Smooth muscle cell (in vitro differentiated cells): ENCODE measurements around the gene ACTA2. TPM values are rescaled to one million over a fixed set of nuclear protein-coding genes. Genes with fewer than 3 reads are reported as not detected.
A peak's percentile ranks its signal among the peaks of the same experiment; 100 is the strongest.

Source experiments
- DNase-seq: peaks from one replicate; lab custom pipeline; 2025; ENCODE audit not compliant: unreplicated experiment; lab: John Stamatoyannopoulos, UW
- H2AFZ ChIP-seq: fragments of 200-600 bp; sonication (generic); 2 replicates; pipeline ENCODE4 v1.6.0; 2016; ENCODE audit warnings: antibody characterized with exemption, low read depth, mild to moderate bottlenecking
- H3F3A ChIP-seq: fragments of 200-600 bp; sonication (generic); 2 replicates; pipeline ENCODE4 v1.6.0; 2017; ENCODE audit warnings: antibody characterized with exemption, low read depth
- H3K27ac ChIP-seq: fragments of 200-600 bp; sonication (generic); 2 replicates; pipeline ENCODE4 v1.5.1; 2016; ENCODE audit warnings: low read depth, mild to moderate bottlenecking
- H3K27me3 ChIP-seq: fragments of 200-600 bp; sonication (generic); 2 replicates; pipeline ENCODE4 v1.6.1; 2016; ENCODE audit warnings: low read depth, mild to moderate bottlenecking
- H3K36me3 ChIP-seq: fragments of 200-600 bp; sonication (generic); 2 replicates; pipeline ENCODE4 v1.5.1; 2016; ENCODE audit warnings: low read depth
- H3K4me1 ChIP-seq: fragments of 200-600 bp; sonication (generic); 2 replicates; pipeline ENCODE4 v1.5.1; 2016; ENCODE audit warnings: low read depth
- H3K4me2 ChIP-seq: fragments of 200-600 bp; sonication (generic); 2 replicates; pipeline ENCODE4 v1.6.0; 2016; ENCODE audit warnings: mild to moderate bottlenecking
- H3K4me3 ChIP-seq: fragments of 200-600 bp; sonication (generic); 2 replicates; pipeline ENCODE4 v1.5.1; 2016; ENCODE audit warnings: mild to moderate bottlenecking
- H3K79me2 ChIP-seq: fragments of 200-600 bp; sonication (generic); 2 replicates; pipeline ENCODE4 v1.6.0; 2016; ENCODE audit warnings: low read depth, mild to moderate bottlenecking
- H3K9ac ChIP-seq: fragments of 200-600 bp; sonication (generic); 2 replicates; pipeline ENCODE4 v1.6.0; 2016; ENCODE audit warnings: low read depth
- H3K9me3 ChIP-seq: fragments of 200-600 bp; sonication (generic); replicated peaks from 2 replicates; pipeline ENCODE4 v1.5.1; 2016; ENCODE audit warnings: low read depth
- H4K20me1 ChIP-seq: fragments of 200-600 bp; sonication (generic); 2 replicates; pipeline ENCODE4 v1.6.0; 2016; ENCODE audit warnings: low read depth
- CTCF ChIP-seq: fragments of 200-600 bp; sonication (generic); IDR thresholded peaks from 2 replicates; pipeline ENCODE4 v1.5.1; 2017; ENCODE audit warnings: borderline replicate concordance, mild to moderate bottlenecking, antibody characterized with exemption; ENCODE audit not compliant: insufficient read depth, poor library complexity, severe bottlenecking
- WGBS: methylation state at CpG from one replicate; pipeline ENCODE4 v1.1.7; 2016; ENCODE audit warnings: low lambda C conversion rate; 5-methylcytosine and 5-hydroxymethylcytosine counted together
- polyA plus RNA-seq: library from polyadenylated mRNA; unstranded; fragments of >200 nt; fragmentation: Nextera tagmentation; extraction: Ambion mirVana; gene quantifications from 2 replicates; pipeline ENCODE4 v1.2.1, GENCODE V29; 2016
- total RNA-seq: library from RNA; depleted of rRNA; stranded (reverse); fragments of >200 nt; gene quantifications from 2 replicates; pipeline ENCODE4 v1.2.3, GENCODE V29; 2014

ACTA2 gene
- total and polyA plus RNA-seq, 2 experiments from 2014 or later = 2,305 to 4,814 TPM

GRCh38 chr10:88986549-88987242, 34.1 kb upstream of the ACTA2 start:
- peaks cover 6% of the 10 kb centered on the region for H3K4me1 ChIP-seq
- no peak overlapping the region for H2AFZ ChIP-seq
- H3K9ac ChIP-seq = no peak overlapping the region
- no peaks in the 10 kb centered on the region for H3K36me3 ChIP-seq
- TF ChIP-seq CTCF = peak; percentile 88
- H4K20me1 ChIP-seq = no peaks in the 10 kb centered on the region
- no peaks in the 10 kb centered on the region for H3F3A ChIP-seq
- no peaks in the 10 kb centered on the region for H3K27me3 ChIP-seq
- 20% methylated on average over 2 of the region's 2 CpGs for WGBS
- H3K27ac ChIP-seq = no peak overlapping the region
- peaks cover 2% of the 10 kb centered on the region for H3K79me2 ChIP-seq
- no peak overlapping the region for H3K4me3 ChIP-seq
- no peaks in the 10 kb centered on the region for H3K9me3 ChIP-seq
- H3K4me2 ChIP-seq = no peak overlapping the region
- DNase-seq = no peak

GRCh38 chr10:88984525-88984924, 32.0 kb upstream of the ACTA2 start:
- no peak for DNase-seq
- Histone ChIP-seq H2AFZ (no peak overlapping the region), H3K27me3 (no peaks in the 10 kb centered on the region), H3K79me2 (no peaks in the 10 kb centered on the region), H3K36me3 (no peaks in the 10 kb centered on the region), H3K4me1 (peaks cover 13% of the 10 kb centered on the region), H4K20me1 (no peaks in the 10 kb centered on the region), H3K9ac (no peak overlapping the region), H3K27ac (no peak overlapping the region), H3K9me3 (no peaks in the 10 kb centered on the region), H3F3A (no peaks in the 10 kb centered on the region), H3K4me2 (no peak overlapping the region), H3K4me3 (no peak overlapping the region)
- no peak for TF ChIP-seq CTCF

GRCh38 chr10:88983939-88984338, 31.4 kb upstream of the ACTA2 start:
- Histone ChIP-seq H3K4me1 (peaks cover 15% of the 10 kb centered on the region), H3K27me3 (no peaks in the 10 kb centered on the region), H3K4me3 (no peak overlapping the region), H3K27ac (no peak overlapping the region), H3K36me3 (no peaks in the 10 kb centered on the region), H3K79me2 (no peaks in the 10 kb centered on the region), H3K9ac (no peak overlapping the region), H2AFZ (no peak overlapping the region), H4K20me1 (no peaks in the 10 kb centered on the region), H3K4me2 (no peak overlapping the region), H3K9me3 (no peaks in the 10 kb centered on the region), H3F3A (no peaks in the 10 kb centered on the region)
- no peak for DNase-seq
- WGBS = 87% methylated on average over 1 of the region's 1 CpG
- no peak for TF ChIP-seq CTCF

GRCh38 chr10:88983206-88983605, 30.6 kb upstream of the ACTA2 start:
- no peaks in the 10 kb centered on the region for H3K27me3 ChIP-seq
- H3K9ac ChIP-seq = no peak overlapping the region
- H3K79me2 ChIP-seq = no peaks in the 10 kb centered on the region
- H3K4me1 ChIP-seq = peaks cover 19% of the 10 kb centered on the region
- no peak overlapping the region for H2AFZ ChIP-seq
- TF ChIP-seq CTCF = no peak
- H3K27ac ChIP-seq = peak overlapping the region; percentile 2
- WGBS = 22% methylated on average over 2 of the region's 2 CpGs
- no peak for DNase-seq
- no peak overlapping the region for H3K4me3 ChIP-seq
- no peaks in the 10 kb centered on the region for H3F3A ChIP-seq
- peak overlapping the region; percentile 65 for H3K4me2 ChIP-seq
- no peaks in the 10 kb centered on the region for H3K9me3 ChIP-seq
- no peaks in the 10 kb centered on the region for H3K36me3 ChIP-seq
- no peaks in the 10 kb centered on the region for H4K20me1 ChIP-seq
